Stimulated activated memory B cell treated with anti-CD40 and anti-IgM and Interleukin-4, amounts not matched to agents 10 μg/mL and 1 μg/mL and 100 μg/mL, for 72 hours (primary cell): ENCODE data around the gene HSF2BP.

ENCODE experiments used
- ATAC-seq: fragments of 150-1000 bp; cut with Tn5 transposase; 2 replicates; pipeline ENCODE4 v1.10.0; 2021
- H3K27ac Mint-ChIP-seq: one replicate; pipeline ENCODE4 v1.8.0; 2022; ENCODE audit warnings: mild to moderate bottlenecking, mixed read lengths
- H3K27me3 Mint-ChIP-seq: one replicate; pipeline ENCODE4 v1.8.0; 2022; ENCODE audit warnings: mixed read lengths
- H3K36me3 Mint-ChIP-seq: one replicate; pipeline ENCODE4 v1.8.0; 2022; ENCODE audit warnings: mixed read lengths
- H3K4me1 Mint-ChIP-seq: one replicate; pipeline ENCODE4 v1.8.0; 2022; ENCODE audit warnings: mixed read lengths
- H3K4me3 Mint-ChIP-seq: one replicate; pipeline ENCODE4 v1.8.0; 2022; ENCODE audit warnings: mild to moderate bottlenecking, moderate library complexity, mixed read lengths
- H3K9me3 Mint-ChIP-seq: one replicate; pipeline ENCODE4 v1.8.0; 2022; ENCODE audit warnings: mixed read lengths

HSF2BP gene

GRCh38 chr21:43645136-43645891, 14.0 kb downstream of the HSF2BP start:
- ATAC-seq: peak; percentile 77
- Mint-ChIP-seq H3K9me3 (no peaks in the 10 kb centered on the region), H3K27ac (no peak overlapping the region), H3K27me3 (peaks cover 13% of the 10 kb centered on the region), H3K4me3 (no peak overlapping the region), H3K36me3 (no peaks in the 10 kb centered on the region), H3K4me1 (peaks cover 18% of the 10 kb centered on the region)

- Mint-ChIP-seq H3K27me3 (peaks cover 13% of the 10 kb centered on the region), H3K9me3 (no peaks in the 10 kb centered on the region), H3K27ac (no peak overlapping the region), H3K36me3 (no peaks in the 10 kb centered on the region), H3K4me3 (no peak overlapping the region), H3K4me1 (peaks cover 18% of the 10 kb centered on the region)
- ATAC-seq: no peak
Measured at GRCh38 chr21:43644609-43645008, 14.7 kb downstream of the HSF2BP start.

GRCh38 chr21:43644071-43644470, 15.2 kb downstream of the HSF2BP start:
- no peak for ATAC-seq
- H3K36me3 Mint-ChIP-seq: no peaks in the 10 kb centered on the region
- peaks cover 18% of the 10 kb centered on the region for H3K4me1 Mint-ChIP-seq
- peaks cover 13% of the 10 kb centered on the region for H3K27me3 Mint-ChIP-seq
- no peaks in the 10 kb centered on the region for H3K9me3 Mint-ChIP-seq
- H3K4me3 Mint-ChIP-seq: no peak overlapping the region
- H3K27ac Mint-ChIP-seq: no peak overlapping the region

- peaks cover 18% of the 10 kb centered on the region for H3K4me1 Mint-ChIP-seq
- H3K9me3 Mint-ChIP-seq: no peaks in the 10 kb centered on the region
- no peak for ATAC-seq
- peaks cover 6% of the 10 kb centered on the region for H3K27me3 Mint-ChIP-seq
- H3K27ac Mint-ChIP-seq: no peak overlapping the region
- no peaks in the 10 kb centered on the region for H3K36me3 Mint-ChIP-seq
- H3K4me3 Mint-ChIP-seq: no peak overlapping the region
Measured at GRCh38 chr21:43643193-43643592, 16.1 kb downstream of the HSF2BP start.

GRCh38 chr21:43640400-43640799, 18.9 kb downstream of the HSF2BP start:
- Mint-ChIP-seq H3K9me3 (no peaks in the 10 kb centered on the region), H3K36me3 (no peaks in the 10 kb centered on the region), H3K27ac (no peak overlapping the region), H3K27me3 (no peaks in the 10 kb centered on the region), H3K4me1 (peaks cover 4% of the 10 kb centered on the region), H3K4me3 (no peak overlapping the region)
- no peak for ATAC-seq

GRCh38 chr21:43639470-43640353, 19.6 kb downstream of the HSF2BP start:
- Mint-ChIP-seq H3K36me3 (no peaks in the 10 kb centered on the region), H3K9me3 (no peaks in the 10 kb centered on the region), H3K27ac (no peak overlapping the region), H3K4me1 (no peaks in the 10 kb centered on the region), H3K27me3 (no peaks in the 10 kb centered on the region), H3K4me3 (no peak overlapping the region)
- no peak for ATAC-seq

GRCh38 chr21:43637530-43638158, 21.6 kb downstream of the HSF2BP start:
- H3K27me3 Mint-ChIP-seq: no peaks in the 10 kb centered on the region
- no peaks in the 10 kb centered on the region for H3K36me3 Mint-ChIP-seq
- no peaks in the 10 kb centered on the region for H3K4me1 Mint-ChIP-seq
- H3K27ac Mint-ChIP-seq: no peak overlapping the region
- no peak for ATAC-seq
- H3K9me3 Mint-ChIP-seq: no peaks in the 10 kb centered on the region
- no peak overlapping the region for H3K4me3 Mint-ChIP-seq

- H3K9me3 Mint-ChIP-seq: no peaks in the 10 kb centered on the region
- no peaks in the 10 kb centered on the region for H3K36me3 Mint-ChIP-seq
- no peak overlapping the region for H3K4me3 Mint-ChIP-seq
- H3K4me1 Mint-ChIP-seq: no peaks in the 10 kb centered on the region
- H3K27ac Mint-ChIP-seq: no peak overlapping the region
- ATAC-seq: no peak
- H3K27me3 Mint-ChIP-seq: peaks cover 10% of the 10 kb centered on the region
Measured at GRCh38 chr21:43635436-43635835, 23.9 kb downstream of the HSF2BP start.

- no peak for ATAC-seq
- no peaks in the 10 kb centered on the region for H3K4me1 Mint-ChIP-seq
- H3K9me3 Mint-ChIP-seq: no peaks in the 10 kb centered on the region
Measured at GRCh38 chr21:43634618-43635017, 24.7 kb downstream of the HSF2BP start.

GRCh38 chr21:43632373-43632905, 26.8 kb downstream of the HSF2BP start:
- ATAC-seq: no peak
- peaks cover 10% of the 10 kb centered on the region for H3K27me3 Mint-ChIP-seq
- no peaks in the 10 kb centered on the region for H3K9me3 Mint-ChIP-seq
- peaks cover 6% of the 10 kb centered on the region for H3K36me3 Mint-ChIP-seq
- no peak overlapping the region for H3K27ac Mint-ChIP-seq
- H3K4me1 Mint-ChIP-seq: no peaks in the 10 kb centered on the region
- no peak overlapping the region for H3K4me3 Mint-ChIP-seq

More at GRCh38 chr21:43634618-43635017, 24.7 kb downstream of the HSF2BP start:
- H3K27me3 Mint-ChIP-seq: peaks cover 10% of the 10 kb centered on the region
- peaks cover under 1% of the 10 kb centered on the region for H3K36me3 Mint-ChIP-seq
- H3K27ac Mint-ChIP-seq: no peak overlapping the region
- H3K4me3 Mint-ChIP-seq: no peak overlapping the region

- H3K9me3 Mint-ChIP-seq: no peaks in the 10 kb centered on the region
- H3K27me3 Mint-ChIP-seq: peaks cover 10% of the 10 kb centered on the region
- no peaks in the 10 kb centered on the region for H3K4me1 Mint-ChIP-seq
- no peak for ATAC-seq
- no peak overlapping the region for H3K27ac Mint-ChIP-seq
- H3K36me3 Mint-ChIP-seq: peaks cover 6% of the 10 kb centered on the region
- no peak overlapping the region for H3K4me3 Mint-ChIP-seq
Measured at GRCh38 chr21:43631411-43632107, 27.7 kb downstream of the HSF2BP start.

GRCh38 chr21:43627527-43627926, 31.8 kb downstream of the HSF2BP start:
- Mint-ChIP-seq H3K4me3 (no peak overlapping the region), H3K9me3 (no peaks in the 10 kb centered on the region), H3K4me1 (no peaks in the 10 kb centered on the region), H3K27ac (no peak overlapping the region), H3K27me3 (peaks cover 17% of the 10 kb centered on the region), H3K36me3 (peaks cover 6% of the 10 kb centered on the region)
- ATAC-seq: no peak

- no peak for ATAC-seq
- H3K4me1 Mint-ChIP-seq: no peaks in the 10 kb centered on the region
- no peaks in the 10 kb centered on the region for H3K9me3 Mint-ChIP-seq
- H3K4me3 Mint-ChIP-seq: no peak overlapping the region
- H3K27me3 Mint-ChIP-seq: peaks cover 9% of the 10 kb centered on the region
- no peak overlapping the region for H3K27ac Mint-ChIP-seq
- peaks cover 6% of the 10 kb centered on the region for H3K36me3 Mint-ChIP-seq
Measured at GRCh38 chr21:43626390-43626789, 32.9 kb downstream of the HSF2BP start.

- peaks cover 7% of the 10 kb centered on the region for H3K27me3 Mint-ChIP-seq
- H3K9me3 Mint-ChIP-seq: peaks cover 8% of the 10 kb centered on the region
- no peak overlapping the region for H3K27ac Mint-ChIP-seq
- no peak for ATAC-seq
- H3K4me1 Mint-ChIP-seq: no peaks in the 10 kb centered on the region
- no peak overlapping the region for H3K4me3 Mint-ChIP-seq
- peaks cover 16% of the 10 kb centered on the region for H3K36me3 Mint-ChIP-seq
Measured at GRCh38 chr21:43624339-43624738, 34.9 kb downstream of the HSF2BP start.

- H3K4me3 Mint-ChIP-seq: no peak overlapping the region
- peaks cover 7% of the 10 kb centered on the region for H3K27me3 Mint-ChIP-seq
- ATAC-seq: no peak
- no peak overlapping the region for H3K27ac Mint-ChIP-seq
- peaks cover 8% of the 10 kb centered on the region for H3K9me3 Mint-ChIP-seq
- H3K4me1 Mint-ChIP-seq: no peaks in the 10 kb centered on the region
- H3K36me3 Mint-ChIP-seq: peaks cover 14% of the 10 kb centered on the region
Measured at GRCh38 chr21:43623588-43623987, 35.7 kb downstream of the HSF2BP start.
